Left lung (tissue), 10 donors: Measurements from ENCODE around the gene TSGA10IP. TPM values are rescaled to one million over a fixed set of nuclear protein-coding genes. Genes with fewer than 3 reads are reported as not detected.

ENCODE experiments used
- ATAC-seq: fragments of 200-7000 bp; cut with Tn5 transposase; one replicate; pipeline ENCODE4 v1.9.1; 2020; ENCODE audit warnings: moderate library complexity
- DNase-seq, 4 donors: peaks; one replicate each; pipeline ENCODE4 v3.0.0-alpha.2; 2013 to 2020
- H3K27ac ChIP-seq, 2 donors: fragments of 200-600 bp; sonication (generic) in 1 of 2; one replicate each; pipeline versions ENCODE4 v1.5.0 to v1.8.0; 2020 to 2021
- H3K27me3 ChIP-seq, 2 donors: fragments of 200-600 bp; sonication (generic) in 1 of 2; one replicate each; pipeline versions ENCODE4 v1.5.0 to v1.8.0; 2020 to 2021
- H3K36me3 ChIP-seq, 2 donors: fragments of 200-600 bp; sonication (generic) in 1 of 2; one replicate each; pipeline versions ENCODE4 v1.5.0 to v1.8.0; 2020 to 2021
- H3K4me1 ChIP-seq, 2 donors: fragments of 200-600 bp; one replicate each; pipeline ENCODE4 v1.8.0; 2021
- H3K4me3 ChIP-seq, 2 donors: fragments of 200-600 bp; sonication (generic) in 1 of 2; one replicate each; pipeline versions ENCODE4 v1.5.0 to v1.8.0; 2020 to 2021; ENCODE audit warnings: mild to moderate bottlenecking in 1 of 2
- H3K9me3 ChIP-seq, 2 donors: fragments of 200-600 bp; sonication (generic) in 1 of 2; one replicate each; pipeline versions ENCODE4 v1.5.0 to v1.8.0; 2020 to 2021
- CTCF ChIP-seq, 2 donors: fragments of 200-600 bp; sonication (generic) in 1 of 2; IDR thresholded peaks; one replicate each; pipeline versions ENCODE4 v1.5.0 to v1.8.0; 2021; ENCODE audit warnings: antibody characterized with exemption in 2 of 2
- intact Hi-C, 2 donors: fragments of 100-400 bp; cut with DNase I; formaldehyde crosslinking; loops; one replicate each; pipeline versions ENCODE4 v1.11.2 to v1.14.2; 2022
- polyA plus RNA-seq, 6 donors: library from polyadenylated mRNA; unstranded; fragments of 120-200 nt; gene quantifications; one replicate each; pipeline ENCODE4 v1.2.1, GENCODE V29; 2013; ENCODE audit not compliant: insufficient read length in 6 of 6
- total RNA-seq, 2 donors: library from RNA; stranded (reverse); fragmentation: NEBNext Ultra II Directional; extraction: Animal tissue kit (Norgen Biotek cat#: 25700); gene quantifications; one replicate each; pipeline ENCODE4 v1.2.1, GENCODE V29; 2021
- donor health status: DM: no; HTN: yes; CAD: no.
- donor health status: DM: no; HTN: no; CAD: no.

TSGA10IP gene
- total and polyA plus RNA-seq, 8 donors: 0.26 to 1.0 (median 0.79) TPM; not detected in 3

- intact Hi-C loops: loop anchor here in 1 of 2 donors (10.0 kb wide), 1 partner anchor 98 kb away; the partner anchor contains the start of gene FIBP
- no peak for DNase-seq
- no peaks in the 10 kb centered on the region for H3K9me3 ChIP-seq
- no peak for TF ChIP-seq CTCF (IDR thresholded peaks at IDR 0.05)
- peaks cover 0 to 28% of the 10 kb centered on the region in 2 donors for H3K36me3 ChIP-seq
- no peaks in the 10 kb centered on the region for H3K27me3 ChIP-seq
- no peaks in the 10 kb centered on the region for H3K4me1 ChIP-seq
- no peak overlapping the region for H3K4me3 ChIP-seq
- H3K27ac ChIP-seq: no peak overlapping the region
- ATAC-seq: no peak
Measured at GRCh38 chr11:65982824-65983588, 37.7 kb downstream of the TSGA10IP start.

- Histone ChIP-seq H3K36me3 (peaks cover 0 to 22% of the 10 kb centered on the region in 2 donors), H3K4me3 (no peak overlapping the region), H3K9me3 (no peaks in the 10 kb centered on the region), H3K4me1 (no peaks in the 10 kb centered on the region), H3K27me3 (no peaks in the 10 kb centered on the region), H3K27ac (no peak overlapping the region)
- intact Hi-C loops: loop anchor here in 1 of 2 donors (10.0 kb wide), 1 partner anchor 99 kb away; the partner anchor contains the start of gene FIBP
- ATAC-seq (no peak), DNase-seq (no peak)
- TF ChIP-seq CTCF (IDR thresholded peaks at IDR 0.05): no peak
Measured at GRCh38 chr11:65983589-65983987, 38.3 kb downstream of the TSGA10IP start.

- intact Hi-C loops: loop anchor here in 1 of 2 donors (10.0 kb wide), 1 partner anchor 103 kb away; the partner anchor contains the start of gene FIBP
- no peaks in the 10 kb centered on the region for H3K27me3 ChIP-seq
Measured at GRCh38 chr11:65987336-65987735, 42.1 kb downstream of the TSGA10IP start.

GRCh38 chr11:65988791-65989592, 43.7 kb downstream of the TSGA10IP start:
- DNase-seq: peak in 3 of 4 donors; percentile 88 to 95 (median 91)
- H3K27ac ChIP-seq: peak overlapping the region in 1 of 2 donors; percentile 53
- H3K4me1 ChIP-seq: peaks cover 0 to 6% of the 10 kb centered on the region in 2 donors
- no peaks in the 10 kb centered on the region for H3K27me3 ChIP-seq
- no peak overlapping the region for H3K4me3 ChIP-seq
- ATAC-seq: peak; percentile 100
- peak; percentile 81 to 93 for TF ChIP-seq CTCF (IDR thresholded peaks at IDR 0.05)
- H3K36me3 ChIP-seq: peaks cover 0 to 5% of the 10 kb centered on the region in 2 donors
- intact Hi-C loops: loop anchor here in 1 of 2 donors (10.0 kb wide), 1 partner anchor 104 kb away; the partner anchor contains the start of gene FIBP
- no peaks in the 10 kb centered on the region for H3K9me3 ChIP-seq

More at GRCh38 chr11:65987336-65987735, 42.1 kb downstream of the TSGA10IP start:
- Histone ChIP-seq H3K4me3 (no peak overlapping the region), H3K4me1 (peaks cover 0 to 6% of the 10 kb centered on the region in 2 donors), H3K36me3 (peaks cover 0 to 10% of the 10 kb centered on the region in 2 donors), H3K27ac (no peak overlapping the region), H3K9me3 (no peaks in the 10 kb centered on the region)
- DNase-seq (no peak), ATAC-seq (no peak)
- no peak for TF ChIP-seq CTCF (IDR thresholded peaks at IDR 0.05)
